GM23248 (cell line): ENCODE measurements around the gene CPVL. TPM values are rescaled to one million over a fixed set of nuclear protein-coding genes. Genes with fewer than 3 reads are reported as not detected.

Experiments
- DNase-seq: peaks from one replicate; pipeline ENCODE4 v3.0.0-alpha.2; 2015
- H2AFZ ChIP-seq: fragments of 200-600 bp; sonication (generic); 2 replicates; pipeline ENCODE4 v1.6.1; 2016; ENCODE audit warnings: antibody characterized with exemption
- H3F3A ChIP-seq: fragments of 200-600 bp; sonication (generic); 2 replicates; pipeline ENCODE4 v1.6.1; 2016; ENCODE audit warnings: mild to moderate bottlenecking, antibody characterized with exemption, mixed run types; ENCODE audit not compliant: insufficient read depth
- H3K27ac ChIP-seq: fragments of 200-600 bp; sonication (generic); 2 replicates; pipeline ENCODE4 v1.5.1; 2016; ENCODE audit warnings: mild to moderate bottlenecking
- H3K27me3 ChIP-seq: fragments of 200-600 bp; sonication (generic); replicated peaks from 2 replicates; pipeline ENCODE4 v1.6.1; 2016; ENCODE audit warnings: mild to moderate bottlenecking; ENCODE audit not compliant: insufficient read depth
- H3K36me3 ChIP-seq: fragments of 200-600 bp; sonication (generic); 2 replicates; pipeline ENCODE4 v1.6.1; 2016; ENCODE audit warnings: low read depth, mild to moderate bottlenecking
- H3K4me1 ChIP-seq: fragments of 200-600 bp; sonication (generic); 2 replicates; pipeline ENCODE4 v1.6.1; 2016; ENCODE audit warnings: mild to moderate bottlenecking; ENCODE audit not compliant: insufficient read depth
- H3K4me2 ChIP-seq: fragments of 200-600 bp; sonication (generic); one replicate; pipeline ENCODE4 v1.6.1; 2016; ENCODE audit warnings: mild to moderate bottlenecking; ENCODE audit not compliant: unreplicated experiment
- H3K4me3 ChIP-seq: fragments of 200-600 bp; sonication (generic); 2 replicates; pipeline ENCODE4 v1.5.1; 2016; ENCODE audit warnings: mild to moderate bottlenecking
- H3K79me2 ChIP-seq: fragments of 200-600 bp; sonication (generic); 2 replicates; pipeline ENCODE4 v1.6.1; 2016; ENCODE audit warnings: mild to moderate bottlenecking; ENCODE audit not compliant: insufficient read depth
- H3K9ac ChIP-seq: fragments of 200-600 bp; sonication (generic); 2 replicates; pipeline ENCODE4 v1.6.1; 2016; ENCODE audit warnings: mild to moderate bottlenecking
- H3K9me2 ChIP-seq: fragments of 200-600 bp; sonication (generic); 2 replicates; pipeline ENCODE4 v1.6.1; 2016; ENCODE audit warnings: mixed run types, mild to moderate bottlenecking, moderate library complexity; ENCODE audit not compliant: insufficient read depth
- H3K9me3 ChIP-seq: fragments of 200-600 bp; sonication (generic); one replicate; pipeline ENCODE4 v1.6.1; 2017; ENCODE audit warnings: low read depth
- H4K20me1 ChIP-seq: fragments of 200-600 bp; sonication (generic); 2 replicates; pipeline ENCODE4 v1.6.0; 2016; ENCODE audit not compliant: insufficient read depth
- EZH2 ChIP-seq: fragments of 200-600 bp; sonication (generic); IDR thresholded peaks from 2 replicates; pipeline ENCODE4 v1.6.1; 2018; ENCODE audit warnings: antibody characterized with exemption, mild to moderate bottlenecking; ENCODE audit not compliant: insufficient read depth, poor library complexity, severe bottlenecking
- EZH2phosphoT487 ChIP-seq: fragments of 200-600 bp; sonication (generic); IDR thresholded peaks from 2 replicates; pipeline ENCODE4 v1.6.1; 2018; ENCODE audit warnings: antibody characterized with exemption, moderate library complexity, mild to moderate bottlenecking, low read depth; ENCODE audit not compliant: insufficient read depth
- WGBS, 2 experiments: methylation state at CpG; one replicate each; pipeline ENCODE4 v1.1.6; 2015 to 2017; ENCODE audit warnings: low lambda C conversion rate in 2 of 2, low coverage in 1 of 2; ENCODE audit errors: missing lambda C conversion rate in 2 of 2; 5-methylcytosine and 5-hydroxymethylcytosine counted together
- in situ Hi-C: fragments of 300-500 bp; cut with MboI; formaldehyde crosslinking; loops from 2 replicates; pipeline ENCODE4 v1.15.0; 2020
- polyA plus RNA-seq: library from polyadenylated mRNA; unstranded; fragments of >200 nt; fragmentation: Nextera tagmentation; extraction: Ambion mirVana; gene quantifications from 2 replicates; pipeline ENCODE4 v1.2.1, GENCODE V29; 2016
- total RNA-seq: library from RNA; depleted of rRNA; stranded (reverse); fragments of >200 nt; shearing (Covaris generic); gene quantifications from 2 replicates; pipeline ENCODE4 v1.2.3, GENCODE V29; 2014

The CPVL gene
- total and polyA plus RNA-seq, 2 experiments from 2014 or later = not detected

DNA sequence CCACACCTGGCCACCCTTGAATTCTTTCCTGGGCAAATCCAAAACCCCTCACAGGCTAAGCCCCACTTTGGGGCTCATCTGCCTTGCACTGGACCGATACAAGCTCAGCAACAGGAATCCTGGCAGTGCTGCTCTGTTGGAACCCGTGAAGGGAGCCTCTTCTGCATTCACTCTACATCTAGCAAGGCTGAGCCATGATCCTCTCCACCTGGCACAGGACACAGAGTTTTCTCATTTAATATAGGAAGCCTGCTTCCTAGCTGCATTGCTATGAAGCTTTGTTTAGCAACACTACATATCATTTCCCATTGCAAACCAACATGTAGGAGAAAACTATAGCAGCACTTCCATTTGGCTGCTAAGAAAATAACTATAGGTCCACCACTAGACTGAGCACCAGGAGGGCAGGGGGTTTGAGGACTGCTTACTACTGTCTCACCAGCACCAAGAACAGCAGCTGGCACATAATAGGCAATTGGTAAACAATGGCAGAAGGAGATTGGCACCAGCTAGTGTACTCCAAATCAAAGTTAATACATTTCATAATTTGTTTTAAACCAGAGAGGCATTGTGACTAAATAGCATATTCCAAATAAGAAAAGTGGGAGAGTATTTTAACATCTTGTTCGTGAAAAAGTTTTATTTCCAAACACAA lies 56.1 kb downstream of the CPVL start:
- H3K36me3 ChIP-seq = no peaks in the 10 kb centered on the region
- H3K79me2 ChIP-seq = no peaks in the 10 kb centered on the region
- H3K4me3 ChIP-seq = no peak overlapping the region
- H3K27ac ChIP-seq = no peak overlapping the region
- peak overlapping the region; percentile 90 for H2AFZ ChIP-seq
- no peak overlapping the region for H3K9ac ChIP-seq
- no peak overlapping the region for H3K4me2 ChIP-seq
- H4K20me1 ChIP-seq = no peaks in the 10 kb centered on the region
- H3K9me2 ChIP-seq = no peaks in the 10 kb centered on the region
- 67 to 68% methylated on average over 3 of the region's 3 CpGs for WGBS, 2 experiments
- DNase-seq = no peak
- H3F3A ChIP-seq = peaks cover 4% of the 10 kb centered on the region
- in situ Hi-C loops = no loop called here
- H3K9me3 ChIP-seq = no peaks in the 10 kb centered on the region
- H3K27me3 ChIP-seq = no peaks in the 10 kb centered on the region
- peaks cover 11% of the 10 kb centered on the region for H3K4me1 ChIP-seq
- TF ChIP-seq EZH2 (no peak), EZH2phosphoT487 (no peak)

DNA sequence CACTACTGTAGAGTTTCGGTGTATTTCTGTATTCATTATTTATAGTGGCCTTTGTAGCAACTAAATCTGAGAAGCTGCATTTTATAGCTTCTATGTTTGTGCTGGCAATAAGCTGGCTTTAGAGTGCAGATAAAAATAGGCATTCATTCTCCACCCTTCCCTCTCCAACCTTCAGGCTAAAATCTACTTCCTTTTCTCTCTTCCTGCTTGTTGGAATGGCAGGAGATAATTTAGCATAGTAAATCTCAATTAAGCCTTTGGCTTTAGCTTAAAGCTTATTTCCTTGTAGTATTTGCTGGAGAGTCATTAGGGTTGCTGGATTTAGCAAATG lies 58.5 kb downstream of the CPVL start:
- 91 to 93% methylated on average over 1 of the region's 1 CpG for WGBS, 2 experiments
- Histone ChIP-seq H4K20me1 (no peaks in the 10 kb centered on the region), H3K4me1 (peaks cover 10% of the 10 kb centered on the region), H3K4me2 (no peak overlapping the region), H2AFZ (no peak overlapping the region), H3K27ac (no peak overlapping the region), H3K9me3 (no peaks in the 10 kb centered on the region), H3K27me3 (no peaks in the 10 kb centered on the region), H3K79me2 (no peaks in the 10 kb centered on the region), H3K9me2 (no peaks in the 10 kb centered on the region), H3K9ac (no peak overlapping the region), H3F3A (no peaks in the 10 kb centered on the region), H3K36me3 (no peaks in the 10 kb centered on the region), H3K4me3 (no peak overlapping the region)
- in situ Hi-C loops = no loop called here
- DNase-seq = no peak
- no peak for TF ChIP-seq EZH2

DNA sequence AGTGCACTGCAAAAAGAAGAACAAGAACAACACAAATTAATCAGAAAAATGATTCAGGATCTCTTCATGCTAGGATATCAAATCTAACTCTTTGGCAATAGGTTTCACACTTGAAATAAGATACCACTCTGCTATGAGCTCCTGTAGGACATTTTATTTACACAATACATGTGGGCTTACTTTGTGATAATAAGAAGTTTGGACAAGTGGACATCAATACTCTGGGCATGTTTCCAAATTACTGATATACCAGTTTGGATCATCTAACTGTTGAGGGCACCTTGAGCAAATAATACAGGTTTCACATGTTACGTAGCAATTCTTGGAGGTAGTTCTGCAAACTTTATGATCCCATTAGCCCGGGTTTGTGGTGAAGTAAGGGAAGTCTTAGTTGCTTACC lies 59.8 kb downstream of the CPVL start:
- H3K27me3 ChIP-seq = 0 out of 2 replicates have a peak, but pooled peaks cover 5% of the 10 kb centered on the region
- WGBS, 2 experiments = 92 to 93% methylated on average over 2 of the region's 2 CpGs
- H3K4me3 ChIP-seq = no peak overlapping the region
- H3K9me2 ChIP-seq = no peaks in the 10 kb centered on the region
- no peak overlapping the region for H3K9ac ChIP-seq
- no peaks in the 10 kb centered on the region for H3K79me2 ChIP-seq
- no peak overlapping the region for H3K4me2 ChIP-seq
- H3K27ac ChIP-seq = no peak overlapping the region
- in situ Hi-C loops = no loop called here
- no peak for DNase-seq
- no peak for TF ChIP-seq EZH2phosphoT487
- TF ChIP-seq EZH2 = no peak
- H3K9me3 ChIP-seq = no peaks in the 10 kb centered on the region
- no peak overlapping the region for H2AFZ ChIP-seq
- no peaks in the 10 kb centered on the region for H3F3A ChIP-seq
- H3K4me1 ChIP-seq = peaks cover 9% of the 10 kb centered on the region
- no peaks in the 10 kb centered on the region for H3K36me3 ChIP-seq
- H4K20me1 ChIP-seq = no peaks in the 10 kb centered on the region

DNA sequence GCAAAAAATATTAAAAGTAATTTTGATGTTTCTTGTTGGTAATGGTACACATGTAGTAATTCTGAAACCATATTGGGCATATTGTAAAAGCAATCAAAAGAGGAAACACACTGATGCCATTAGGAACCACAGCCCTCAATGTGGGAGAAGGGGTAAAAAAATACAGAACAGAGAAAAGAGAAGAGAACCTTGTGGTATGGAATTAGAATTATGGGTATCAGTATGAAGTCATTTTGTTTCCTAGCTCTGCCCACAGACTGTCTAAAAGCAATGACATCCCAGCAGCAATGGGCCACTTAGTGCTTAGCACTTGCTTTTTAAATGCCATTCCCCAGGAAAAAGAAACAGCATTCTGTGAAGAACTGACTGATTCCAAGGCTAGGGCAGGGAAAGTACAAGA lies 61.5 kb downstream of the CPVL start:
- Histone ChIP-seq H3K27ac (no peak overlapping the region), H3F3A (no peaks in the 10 kb centered on the region), H3K36me3 (no peaks in the 10 kb centered on the region), H3K79me2 (no peaks in the 10 kb centered on the region), H4K20me1 (no peaks in the 10 kb centered on the region), H3K4me1 (no peaks in the 10 kb centered on the region), H3K9me3 (no peaks in the 10 kb centered on the region), H3K4me2 (no peak overlapping the region), H2AFZ (no peak overlapping the region), H3K27me3 (peaks cover 5% of the 10 kb centered on the region; the same call in 1 of the 2 replicates), H3K9me2 (no peaks in the 10 kb centered on the region), H3K4me3 (no peak overlapping the region), H3K9ac (no peak overlapping the region)
- no peak for DNase-seq
- TF ChIP-seq EZH2phosphoT487 = no peak
- in situ Hi-C loops = no loop called here

DNA sequence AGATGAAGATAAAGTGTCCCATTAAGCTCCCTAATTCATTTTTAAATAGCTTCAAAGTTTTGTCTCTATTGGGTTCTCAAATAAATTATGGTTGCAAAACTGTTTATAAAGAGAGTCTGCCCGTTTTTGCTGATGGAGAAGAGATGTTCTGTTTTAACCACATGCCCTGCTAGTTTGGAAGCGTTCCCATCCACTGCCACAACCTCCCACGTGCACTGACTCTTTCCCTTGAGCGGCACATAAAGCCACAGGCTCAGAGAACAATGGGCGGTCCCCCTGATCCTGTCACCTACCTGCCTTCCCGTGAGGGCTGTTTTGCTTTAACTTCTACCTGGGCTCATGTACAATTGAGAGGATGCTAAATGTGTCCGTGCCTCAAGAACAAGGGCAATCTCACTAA lies 65.5 kb downstream of the CPVL start:
- Histone ChIP-seq H3F3A (peaks cover 9% of the 10 kb centered on the region; the same call in 1 of the 2 replicates), H3K79me2 (no peaks in the 10 kb centered on the region), H3K27ac (no peak overlapping the region), H2AFZ (no peak overlapping the region), H4K20me1 (no peaks in the 10 kb centered on the region), H3K36me3 (no peaks in the 10 kb centered on the region), H3K4me2 (no peak overlapping the region), H3K9ac (no peak overlapping the region), H3K9me3 (no peaks in the 10 kb centered on the region), H3K27me3 (peaks cover 5% of the 10 kb centered on the region; the same call in 1 of the 2 replicates), H3K4me3 (no peak overlapping the region), H3K9me2 (no peaks in the 10 kb centered on the region), H3K4me1 (peaks cover 20% of the 10 kb centered on the region; the same call in 1 of the 2 replicates)
- in situ Hi-C loops = no loop called here
- TF ChIP-seq EZH2phosphoT487 = no peak
- no peak for TF ChIP-seq EZH2
- DNase-seq = peak; percentile 26
- WGBS, 2 experiments = 12 to 19% methylated on average over 7 of the region's 7 CpGs
